ENCODE data around the gene CDK2AP2.

The CDK2AP2 gene

GRCh38 chr11:67496113-67496512, 11.8 kb downstream of the CDK2AP2 start:
- no peak for TF ChIP-seq POLR2AphosphoS5 (IDR thresholded peaks at IDR 0.05; ENCODE audit: low read depth)
- no peak for TF ChIP-seq REST (IDR thresholded peaks at IDR 0.05; ENCODE audit: insufficient replicate concordance, low read depth)
- no peak for TF ChIP-seq SPI1 (IDR thresholded peaks at IDR 0.05; ENCODE audit: borderline replicate concordance, low read depth)
- TF ChIP-seq CTCF (IDR thresholded peaks at IDR 0.05; ENCODE audit: insufficient read depth, low read length), result no peak
- no peak for TF ChIP-seq GABPA (IDR thresholded peaks at IDR 0.05; ENCODE audit: low read depth)
- H3K4me3 ChIP-seq (replicated peaks; ENCODE audit: insufficient read depth, low read length), result no peak overlapping the region
- no peak overlapping the region for H3K27ac ChIP-seq (replicated peaks)
- no peak for DNase-seq (ENCODE audit: low read depth in 1 of 2, low spot score in 1 of 2)
- no peaks in the 10 kb centered on the region for H3K27me3 ChIP-seq (ENCODE audit: insufficient read depth, poor library complexity, severe bottlenecking)

- Histone ChIP-seq H3K27me3 (ENCODE audit: insufficient read depth, poor library complexity, severe bottlenecking) (no peaks in the 10 kb centered on the region), H3K27ac (replicated peaks) (no peak overlapping the region), H3K4me3 (replicated peaks; ENCODE audit: insufficient read depth, low read length) (no peak overlapping the region)
- TF ChIP-seq GABPA (IDR thresholded peaks at IDR 0.05; ENCODE audit: low read depth), result no peak
- no peak for TF ChIP-seq SPI1 (IDR thresholded peaks at IDR 0.05; ENCODE audit: borderline replicate concordance, low read depth)
- no peak for TF ChIP-seq REST (IDR thresholded peaks at IDR 0.05; ENCODE audit: insufficient replicate concordance, low read depth)
- DNase-seq (ENCODE audit: low read depth in 1 of 2, low spot score in 1 of 2), result no peak
Measured at GRCh38 chr11:67495234-67496005, 12.5 kb downstream of the CDK2AP2 start.

GRCh38 chr11:67494371-67495233, 13.4 kb downstream of the CDK2AP2 start:
- TF ChIP-seq REST (IDR thresholded peaks at IDR 0.05; ENCODE audit: insufficient replicate concordance, low read depth) (no peak), SPI1 (IDR thresholded peaks at IDR 0.05; ENCODE audit: borderline replicate concordance, low read depth) (no peak), POLR2AphosphoS5 (IDR thresholded peaks at IDR 0.05; ENCODE audit: low read depth) (no peak), GABPA (IDR thresholded peaks at IDR 0.05; ENCODE audit: low read depth) (no peak), CTCF (IDR thresholded peaks at IDR 0.05; ENCODE audit: insufficient read depth, low read length) (no peak)
- Histone ChIP-seq H3K27ac (replicated peaks) (no peak overlapping the region), H3K4me3 (replicated peaks; ENCODE audit: insufficient read depth, low read length) (no peak overlapping the region), H3K27me3 (ENCODE audit: insufficient read depth, poor library complexity, severe bottlenecking) (no peaks in the 10 kb centered on the region)
- DNase-seq (ENCODE audit: low read depth in 1 of 2, low spot score in 1 of 2), result no peak

Measured in HL-60 (cell line).